GM18505 (cell line): Measurements from ENCODE around the gene DENND4B.
A peak's percentile ranks its signal among the peaks of the same experiment; 100 is the strongest.

ENCODE experiments used
- ATAC-seq: cut with Tn5 transposase; IDR thresholded peaks from one replicate; pipeline ENCODE4 v1.9.1; 2021; ENCODE audit not compliant: unreplicated experiment
- POLR2A ChIP-seq: IDR thresholded peaks from 4 replicates; pipeline ENCODE4 v1.6.1; 2011; ENCODE audit warnings: borderline replicate concordance; ENCODE audit not compliant: insufficient read depth, insufficient read length; ENCODE audit errors: extremely low read depth

DENND4B gene

GRCh38 chr1:153978274-153978909, 31.9 kb upstream of the DENND4B start:
- TF ChIP-seq POLR2A, result no peak
- ATAC-seq, result no peak

- peak; percentile 95 for TF ChIP-seq POLR2A
- ATAC-seq, result peak; percentile 80
These were observed 31.0 kb upstream of the DENND4B start, which contains the start of gene JTB for GRCh38 chr1:153977250-153978240. TSS of gene JTB (minus strand) at chr1:153977674. CDS start at chr1:153977252, 422 bp downstream.

GRCh38 chr1:153976819-153977249, 30.3 kb upstream of the DENND4B start:
- ATAC-seq, result peak; percentile 2
- no peak for TF ChIP-seq POLR2A

- no peak for ATAC-seq
- TF ChIP-seq POLR2A, result peak; percentile 10
These were observed 27.0 kb upstream of the DENND4B start for GRCh38 chr1:153973525-153973924.

- peak; percentile 30 for TF ChIP-seq POLR2A
- no peak for ATAC-seq
These were observed 26.6 kb upstream of the DENND4B start for GRCh38 chr1:153973071-153973470.

- no peak for TF ChIP-seq POLR2A
- ATAC-seq, result no peak
These were observed 23.8 kb upstream of the DENND4B start for GRCh38 chr1:153970346-153970745.

GRCh38 chr1:153968972-153969371, 22.5 kb upstream of the DENND4B start:
- no peak for ATAC-seq
- TF ChIP-seq POLR2A, result no peak

GRCh38 chr1:153968408-153968807, 21.9 kb upstream of the DENND4B start:
- TF ChIP-seq POLR2A, result no peak
- no peak for ATAC-seq

- ATAC-seq, result no peak
- TF ChIP-seq POLR2A, result no peak
These were observed 21.5 kb upstream of the DENND4B start for GRCh38 chr1:153968000-153968363.

GRCh38 chr1:153967107-153967999, 20.8 kb upstream of the DENND4B start, which contains the start of gene CREB3L4:
TSS of gene CREB3L4 (plus strand) at chr1:153967902. CDS start at chr1:153968526, 624 bp downstream.
- peak; percentile 59 for ATAC-seq
- TF ChIP-seq POLR2A, result peak; percentile 84

- no peak for ATAC-seq
- TF ChIP-seq POLR2A, result peak; percentile 6
These were observed 17.4 kb upstream of the DENND4B start for GRCh38 chr1:153963850-153964331.

GRCh38 chr1:153963030-153963849, 16.7 kb upstream of the DENND4B start, which contains the start of gene SLC39A1:
TSS of gene SLC39A1 (minus strand) at chr1:153963537. CDS start at chr1:153962715, 822 bp downstream.
- TF ChIP-seq POLR2A, result peak; percentile 73
- peak; percentile 43 for ATAC-seq
